ENCODE measurements around the gene RTP2.

GRCh38 chr3:187728248-187728647, 25.9 kb upstream of the RTP2 start:
- no peak for TF ChIP-seq ZFX (IDR thresholded peaks at IDR 0.05)
- no peak for TF ChIP-seq CTCF (IDR thresholded peaks at IDR 0.05 in 2 of 3, conservative IDR thresholded peaks at IDR 0.05 in 1 of 3; ENCODE audit: borderline replicate concordance in 1 of 3, insufficient read depth in 1 of 3, low read depth in 2 of 3, low read length in 2 of 3)
- TF ChIP-seq POLR2AphosphoS5 (IDR thresholded peaks at IDR 0.05; ENCODE audit: low read depth, low read length) = no peak
- TF ChIP-seq TCF7L2 (IDR thresholded peaks at IDR 0.05; ENCODE audit: borderline replicate concordance, extremely low read depth, insufficient read depth, insufficient read length) = no peak
- no peak for TF ChIP-seq ZBTB33 (IDR thresholded peaks at IDR 0.05; ENCODE audit: extremely low read depth, insufficient replicate concordance, low read length)
- no peak for TF ChIP-seq CEBPB (IDR thresholded peaks at IDR 0.05; ENCODE audit: low read depth)
- no peak for TF ChIP-seq POLR2A (IDR thresholded peaks at IDR 0.05; ENCODE audit: borderline replicate concordance, extremely low read depth, insufficient read depth, insufficient read length)
- TF ChIP-seq RAD21 (IDR thresholded peaks at IDR 0.05; ENCODE audit: low read depth) = no peak
- TF ChIP-seq EZH2 (IDR thresholded peaks at IDR 0.05) = no peak
- no peak for TF ChIP-seq SP1 (IDR thresholded peaks at IDR 0.05; ENCODE audit: low read depth)
- TF ChIP-seq, protein P1, sequence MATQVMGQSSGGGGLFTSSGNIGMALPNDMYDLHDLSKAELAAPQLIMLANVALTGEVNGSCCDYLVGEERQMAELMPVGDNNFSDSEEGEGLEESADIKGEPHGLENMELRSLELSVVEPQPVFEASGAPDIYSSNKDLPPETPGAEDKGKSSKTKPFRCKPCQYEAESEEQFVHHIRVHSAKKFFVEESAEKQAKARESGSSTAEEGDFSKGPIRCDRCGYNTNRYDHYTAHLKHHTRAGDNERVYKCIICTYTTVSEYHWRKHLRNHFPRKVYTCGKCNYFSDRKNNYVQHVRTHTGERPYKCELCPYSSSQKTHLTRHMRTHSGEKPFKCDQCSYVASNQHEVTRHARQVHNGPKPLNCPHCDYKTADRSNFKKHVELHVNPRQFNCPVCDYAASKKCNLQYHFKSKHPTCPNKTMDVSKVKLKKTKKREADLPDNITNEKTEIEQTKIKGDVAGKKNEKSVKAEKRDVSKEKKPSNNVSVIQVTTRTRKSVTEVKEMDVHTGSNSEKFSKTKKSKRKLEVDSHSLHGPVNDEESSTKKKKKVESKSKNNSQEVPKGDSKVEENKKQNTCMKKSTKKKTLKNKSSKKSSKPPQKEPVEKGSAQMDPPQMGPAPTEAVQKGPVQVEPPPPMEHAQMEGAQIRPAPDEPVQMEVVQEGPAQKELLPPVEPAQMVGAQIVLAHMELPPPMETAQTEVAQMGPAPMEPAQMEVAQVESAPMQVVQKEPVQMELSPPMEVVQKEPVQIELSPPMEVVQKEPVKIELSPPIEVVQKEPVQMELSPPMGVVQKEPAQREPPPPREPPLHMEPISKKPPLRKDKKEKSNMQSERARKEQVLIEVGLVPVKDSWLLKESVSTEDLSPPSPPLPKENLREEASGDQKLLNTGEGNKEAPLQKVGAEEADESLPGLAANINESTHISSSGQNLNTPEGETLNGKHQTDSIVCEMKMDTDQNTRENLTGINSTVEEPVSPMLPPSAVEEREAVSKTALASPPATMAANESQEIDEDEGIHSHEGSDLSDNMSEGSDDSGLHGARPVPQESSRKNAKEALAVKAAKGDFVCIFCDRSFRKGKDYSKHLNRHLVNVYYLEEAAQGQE (IDR thresholded peaks at IDR 0.05; ENCODE audit: low read depth) = no peak
